Thoracic aorta (tissue), 2 donors: Measurements from ENCODE around the gene SPIRE1. TPM values are rescaled to one million over a fixed set of nuclear protein-coding genes. Genes with fewer than 3 reads are reported as not detected.

Experiments
- ATAC-seq: fragments of 150-250 bp; one replicate; pipeline ENCODE4 v1.8.0; 2017; ENCODE audit warnings: low read depth; ENCODE audit not compliant: insufficient number of reproducible peaks, low FRiP score
- DNase-seq: peaks from one replicate; pipeline ENCODE4 v3.0.0-alpha.2; 2020; ENCODE audit warnings: low spot score
- H3K27ac ChIP-seq, 2 donors: fragments of 200-600 bp; sonication (generic); 1 replicate in 1 of 2; 2 replicates in 1 of 2; pipeline ENCODE4 v1.5.1; 2016; ENCODE audit warnings: mild to moderate bottlenecking in 2 of 2, moderate library complexity in 2 of 2
- H3K27me3 ChIP-seq: fragments of 200-600 bp; sonication (generic); replicated peaks from 2 replicates; pipeline ENCODE4 v1.6.0; 2016; ENCODE audit warnings: mild to moderate bottlenecking; ENCODE audit not compliant: insufficient read depth
- H3K36me3 ChIP-seq: fragments of 200-600 bp; sonication (generic); one replicate; pipeline ENCODE4 v1.5.1; 2016
- H3K4me1 ChIP-seq, 2 donors: fragments of 200-600 bp; sonication (generic); 1 replicate in 1 of 2; 2 replicates in 1 of 2; pipeline versions ENCODE4 v1.5.1 to v1.6.0; 2016; ENCODE audit warnings: low read depth in 2 of 2, mild to moderate bottlenecking in 1 of 2; ENCODE audit not compliant: control insufficient read depth in 1 of 2
- H3K4me3 ChIP-seq: fragments of 200-600 bp; sonication (generic); 2 replicates; pipeline ENCODE4 v1.5.1; 2016; ENCODE audit warnings: mild to moderate bottlenecking
- H3K9me3 ChIP-seq: fragments of 200-600 bp; sonication (generic); 2 replicates; pipeline ENCODE4 v1.5.1; 2016
- total RNA-seq, 2 donors: library from RNA; depleted of rRNA; stranded (reverse); fragments of >200 nt; gene quantifications; one replicate each; pipeline versions ENCODE4 v1.1.0 to v1.2.3, GENCODE V29; 2016
- TF ChIP-seq, protein P1 (sequence below): fragments of 200-600 bp; sonication (generic); IDR thresholded peaks from one replicate; pipeline ENCODE4 v1.5.1; 2019; ENCODE audit warnings: antibody characterized with exemption

The SPIRE1 gene
- total RNA-seq, 2 donors from 2014 or later = 26.8 to 39.6 TPM

DNA sequence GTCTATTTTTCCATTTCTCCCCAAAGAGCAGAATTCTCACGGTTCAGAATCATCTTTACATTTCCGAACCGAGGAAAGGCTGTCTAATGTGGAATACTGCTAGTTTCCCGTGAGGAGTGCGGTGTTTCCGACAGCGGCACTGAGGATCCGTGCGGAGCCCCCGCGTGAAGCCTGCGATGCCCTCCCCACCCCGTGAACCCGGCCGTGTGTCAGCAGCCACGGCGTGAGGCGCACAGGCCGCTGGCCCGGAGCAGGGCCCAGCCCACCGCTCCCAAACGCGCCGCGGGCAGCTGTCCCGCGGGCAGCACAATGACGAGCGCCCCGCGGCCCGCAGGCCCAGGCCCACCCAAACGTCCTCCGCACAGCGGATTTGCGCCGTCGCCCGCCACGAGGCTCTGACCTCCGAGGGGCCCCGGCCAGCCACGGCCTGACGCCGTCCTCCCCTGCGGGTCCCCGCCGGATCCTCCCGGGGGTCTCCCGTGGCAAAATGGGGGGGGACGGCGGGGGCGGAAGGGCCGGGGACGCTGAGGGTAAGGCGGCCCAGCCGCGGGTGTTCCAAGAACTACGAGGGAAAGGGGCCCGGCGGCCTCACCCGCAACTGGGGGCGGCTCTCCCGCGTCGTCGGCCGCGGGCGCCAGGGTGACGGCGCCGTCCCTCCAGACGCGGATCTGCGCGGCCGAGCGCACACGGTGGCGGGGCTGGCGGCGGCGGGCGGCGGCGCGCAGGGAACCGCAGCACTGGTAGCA, 796 bp downstream of the SPIRE1 start:
- Histone ChIP-seq H3K27me3 (no peaks in the 10 kb centered on the region), H3K4me3 (peak overlapping the region; percentile 97), H3K4me1 (peaks cover 23 to 34% of the 10 kb centered on the region in 2 donors), H3K36me3 (no peaks in the 10 kb centered on the region), H3K27ac (peak overlapping the region; percentile 96 to 99), H3K9me3 (no peaks in the 10 kb centered on the region)
- no peak for DNase-seq
- TF ChIP-seq, protein P1, sequence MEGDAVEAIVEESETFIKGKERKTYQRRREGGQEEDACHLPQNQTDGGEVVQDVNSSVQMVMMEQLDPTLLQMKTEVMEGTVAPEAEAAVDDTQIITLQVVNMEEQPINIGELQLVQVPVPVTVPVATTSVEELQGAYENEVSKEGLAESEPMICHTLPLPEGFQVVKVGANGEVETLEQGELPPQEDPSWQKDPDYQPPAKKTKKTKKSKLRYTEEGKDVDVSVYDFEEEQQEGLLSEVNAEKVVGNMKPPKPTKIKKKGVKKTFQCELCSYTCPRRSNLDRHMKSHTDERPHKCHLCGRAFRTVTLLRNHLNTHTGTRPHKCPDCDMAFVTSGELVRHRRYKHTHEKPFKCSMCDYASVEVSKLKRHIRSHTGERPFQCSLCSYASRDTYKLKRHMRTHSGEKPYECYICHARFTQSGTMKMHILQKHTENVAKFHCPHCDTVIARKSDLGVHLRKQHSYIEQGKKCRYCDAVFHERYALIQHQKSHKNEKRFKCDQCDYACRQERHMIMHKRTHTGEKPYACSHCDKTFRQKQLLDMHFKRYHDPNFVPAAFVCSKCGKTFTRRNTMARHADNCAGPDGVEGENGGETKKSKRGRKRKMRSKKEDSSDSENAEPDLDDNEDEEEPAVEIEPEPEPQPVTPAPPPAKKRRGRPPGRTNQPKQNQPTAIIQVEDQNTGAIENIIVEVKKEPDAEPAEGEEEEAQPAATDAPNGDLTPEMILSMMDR = no peak
- ATAC-seq = peak; percentile 12

DNA sequence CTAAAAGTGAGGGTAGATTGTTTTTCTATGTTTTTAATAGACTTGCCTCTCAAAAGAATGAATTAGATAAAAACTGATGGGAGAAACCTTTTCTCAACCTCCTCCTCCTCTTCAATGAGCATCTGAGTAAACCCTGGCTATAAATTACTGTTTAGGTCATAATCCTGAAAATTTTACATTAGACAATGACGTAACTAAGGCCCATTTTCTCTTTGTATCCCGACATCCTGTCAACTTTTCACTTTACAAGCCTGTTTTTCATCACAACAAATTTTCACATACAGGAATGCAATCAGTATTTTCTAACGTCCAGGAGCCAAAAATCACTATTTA, 1.3 kb downstream of the SPIRE1 start:
- TF ChIP-seq, protein P1 = no peak
- H3K9me3 ChIP-seq = no peaks in the 10 kb centered on the region
- peak overlapping the region; percentile 96 to 99 for H3K27ac ChIP-seq
- no peaks in the 10 kb centered on the region for H3K36me3 ChIP-seq
- ATAC-seq (no peak), DNase-seq (no peak)
- H3K4me1 ChIP-seq = peaks cover 24 to 39% of the 10 kb centered on the region in 2 donors
- no peaks in the 10 kb centered on the region for H3K27me3 ChIP-seq
- peak overlapping the region; percentile 97 for H3K4me3 ChIP-seq

DNA sequence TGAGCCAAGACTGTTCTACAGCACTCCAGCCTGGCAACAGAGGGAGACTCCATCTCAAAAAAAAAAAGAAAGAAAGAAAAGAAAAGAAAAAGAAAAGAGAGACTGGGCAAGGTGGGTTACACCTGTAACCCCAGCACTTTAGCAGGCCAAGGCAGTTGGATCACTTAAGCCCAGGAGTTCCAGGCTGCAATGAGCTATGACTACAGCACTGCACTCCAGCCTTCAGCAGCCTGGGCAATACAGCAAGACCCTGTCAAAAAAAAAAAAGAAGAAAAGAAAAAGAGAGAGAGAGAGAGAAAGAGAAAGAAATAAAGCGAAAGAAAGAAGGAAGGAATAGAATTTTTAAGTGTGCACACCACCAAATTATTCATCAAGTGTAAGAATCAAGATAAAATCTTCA, 2.9 kb downstream of the SPIRE1 start:
- Histone ChIP-seq H3K27ac (no peak overlapping the region), H3K4me3 (no peak overlapping the region), H3K36me3 (no peaks in the 10 kb centered on the region), H3K27me3 (no peaks in the 10 kb centered on the region), H3K4me1 (peaks cover 24 to 47% of the 10 kb centered on the region in 2 donors), H3K9me3 (no peaks in the 10 kb centered on the region)
- DNase-seq = no peak
- ATAC-seq = no peak
- TF ChIP-seq, protein P1 = no peak

DNA sequence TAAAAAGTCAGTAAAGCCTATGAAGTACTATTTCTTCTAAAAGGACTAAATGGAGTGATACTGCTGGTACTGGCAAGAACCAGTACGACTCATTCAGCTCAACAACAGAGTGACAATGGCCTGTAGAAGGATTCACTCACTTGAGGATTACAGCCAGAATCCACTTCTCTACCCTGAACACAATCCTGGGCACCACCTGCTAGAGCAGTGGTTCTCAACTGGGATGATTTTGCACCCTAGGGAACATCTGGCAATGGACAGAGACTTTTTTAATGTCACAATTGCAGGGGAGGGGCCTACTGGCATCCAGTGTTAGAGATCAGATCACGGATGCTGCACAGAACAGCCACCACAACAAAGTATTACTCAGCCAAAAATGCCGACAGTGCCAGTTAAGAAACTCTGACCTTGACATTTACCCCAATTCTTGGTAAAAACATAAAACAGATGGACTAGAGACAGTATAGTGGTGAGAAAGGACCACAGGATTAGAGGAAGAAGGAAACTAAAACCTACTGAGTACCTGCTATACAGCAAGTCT, 5.0 kb downstream of the SPIRE1 start:
- ATAC-seq = no peak
- H3K4me1 ChIP-seq = peaks cover 24 to 47% of the 10 kb centered on the region in 2 donors

DNA sequence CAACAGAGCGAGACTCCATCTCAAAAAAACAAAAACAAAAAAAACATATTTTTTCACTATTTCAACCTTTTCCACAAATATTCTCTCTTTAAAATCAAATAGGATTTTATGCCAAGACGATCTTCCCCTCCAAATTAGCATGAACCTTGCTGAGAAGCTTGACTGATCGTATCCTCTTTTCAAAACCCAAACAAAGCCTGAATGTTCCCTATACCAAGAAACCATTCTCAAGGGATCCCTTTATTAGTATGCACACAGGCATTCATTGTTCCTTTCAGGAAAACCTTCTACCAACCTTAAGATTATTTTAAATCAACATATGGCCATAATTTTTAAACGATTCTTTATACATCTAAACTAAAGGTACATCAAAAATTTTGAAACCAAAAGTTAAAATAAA, 6.3 kb downstream of the SPIRE1 start:
- H3K4me1 ChIP-seq = peaks cover 24 to 47% of the 10 kb centered on the region in 2 donors
- H3K9me3 ChIP-seq = no peaks in the 10 kb centered on the region
- TF ChIP-seq, protein P1 = no peak
- H3K4me3 ChIP-seq = no peak overlapping the region
- peak overlapping the region in 1 of 2 donors; percentile 5 for H3K27ac ChIP-seq
- DNase-seq (no peak), ATAC-seq (no peak)
- H3K36me3 ChIP-seq = no peaks in the 10 kb centered on the region
- no peaks in the 10 kb centered on the region for H3K27me3 ChIP-seq

More for the DNA sequence above, 5.0 kb downstream of the SPIRE1 start:
- Histone ChIP-seq H3K27me3 (no peaks in the 10 kb centered on the region), H3K9me3 (no peaks in the 10 kb centered on the region), H3K4me3 (no peak overlapping the region), H3K27ac (peak overlapping the region in 1 of 2 donors; percentile 21), H3K36me3 (no peaks in the 10 kb centered on the region)
- DNase-seq = no peak
- TF ChIP-seq, protein P1 = no peak
